ENCODE data around the gene HDAC4. TPM values are rescaled to one million over a fixed set of nuclear protein-coding genes. Genes with fewer than 3 reads are reported as not detected.

HDAC4 gene
- total RNA-seq, 1 experiment from 2014 or later, result 44.4 TPM

DNA sequence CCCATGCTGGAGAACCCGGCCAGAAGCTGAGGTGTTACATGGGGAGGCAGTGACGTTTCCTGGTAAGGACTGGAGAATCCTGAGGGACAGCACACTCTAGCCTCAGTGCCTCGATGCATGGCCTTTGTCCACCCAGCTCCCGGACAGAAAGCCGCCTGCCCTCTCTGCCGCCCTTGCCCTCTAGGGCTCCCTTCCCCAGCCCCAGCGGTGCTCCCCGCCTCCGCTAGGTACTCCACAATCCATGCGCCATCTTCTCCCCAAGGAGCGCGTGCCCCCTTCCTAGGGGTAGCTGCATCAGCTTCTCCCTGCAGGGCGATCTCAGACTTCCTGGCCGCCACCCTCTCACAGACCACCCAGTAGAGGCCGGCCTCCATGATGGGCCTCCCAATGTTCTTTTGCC is 301.3 kb downstream of the HDAC4 start:
- DNase-seq (ENCODE audit: low spot score) (no peak), ATAC-seq (no peak)
- CTCF ChIA-PET, result interaction anchor here (0.8 kb wide), 1 partner anchor 24 kb away, joined by 3 read pairs; no protein-coding TSS in a partner anchor
- Mint-ChIP-seq H3K9me3 (no peaks in the 10 kb centered on the region), H3K27ac (no peak overlapping the region), H3K27me3 (ENCODE audit: low read depth) (no peaks in the 10 kb centered on the region), H3K4me1 (no peaks in the 10 kb centered on the region), H3K4me3 (no peak overlapping the region), H3K36me3 (peaks cover 4% of the 10 kb centered on the region; the same call in 1 of the 2 replicates)
- TF ChIP-seq NFATC4 (CRISPR knock-in tag; IDR thresholded peaks at IDR 0.05), result no peak
- TF ChIP-seq KAT7 (CRISPR knock-in tag; IDR thresholded peaks at IDR 0.05; ENCODE audit: borderline replicate concordance), result no peak
- TF ChIP-seq, protein P1, sequence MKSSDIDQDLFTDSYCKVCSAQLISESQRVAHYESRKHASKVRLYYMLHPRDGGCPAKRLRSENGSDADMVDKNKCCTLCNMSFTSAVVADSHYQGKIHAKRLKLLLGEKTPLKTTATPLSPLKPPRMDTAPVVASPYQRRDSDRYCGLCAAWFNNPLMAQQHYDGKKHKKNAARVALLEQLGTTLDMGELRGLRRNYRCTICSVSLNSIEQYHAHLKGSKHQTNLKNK (CRISPR knock-in tag; IDR thresholded peaks at IDR 0.05), result no peak
- no peak for TF ChIP-seq FOXP1 (CRISPR knock-in tag; IDR thresholded peaks at IDR 0.05; ENCODE audit: borderline replicate concordance)
- TF ChIP-seq, protein P2, sequence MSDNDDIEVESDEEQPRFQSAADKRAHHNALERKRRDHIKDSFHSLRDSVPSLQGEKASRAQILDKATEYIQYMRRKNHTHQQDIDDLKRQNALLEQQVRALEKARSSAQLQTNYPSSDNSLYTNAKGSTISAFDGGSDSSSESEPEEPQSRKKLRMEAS (CRISPR knock-in tag; IDR thresholded peaks at IDR 0.05), result no peak
- TF ChIP-seq, protein P3, sequence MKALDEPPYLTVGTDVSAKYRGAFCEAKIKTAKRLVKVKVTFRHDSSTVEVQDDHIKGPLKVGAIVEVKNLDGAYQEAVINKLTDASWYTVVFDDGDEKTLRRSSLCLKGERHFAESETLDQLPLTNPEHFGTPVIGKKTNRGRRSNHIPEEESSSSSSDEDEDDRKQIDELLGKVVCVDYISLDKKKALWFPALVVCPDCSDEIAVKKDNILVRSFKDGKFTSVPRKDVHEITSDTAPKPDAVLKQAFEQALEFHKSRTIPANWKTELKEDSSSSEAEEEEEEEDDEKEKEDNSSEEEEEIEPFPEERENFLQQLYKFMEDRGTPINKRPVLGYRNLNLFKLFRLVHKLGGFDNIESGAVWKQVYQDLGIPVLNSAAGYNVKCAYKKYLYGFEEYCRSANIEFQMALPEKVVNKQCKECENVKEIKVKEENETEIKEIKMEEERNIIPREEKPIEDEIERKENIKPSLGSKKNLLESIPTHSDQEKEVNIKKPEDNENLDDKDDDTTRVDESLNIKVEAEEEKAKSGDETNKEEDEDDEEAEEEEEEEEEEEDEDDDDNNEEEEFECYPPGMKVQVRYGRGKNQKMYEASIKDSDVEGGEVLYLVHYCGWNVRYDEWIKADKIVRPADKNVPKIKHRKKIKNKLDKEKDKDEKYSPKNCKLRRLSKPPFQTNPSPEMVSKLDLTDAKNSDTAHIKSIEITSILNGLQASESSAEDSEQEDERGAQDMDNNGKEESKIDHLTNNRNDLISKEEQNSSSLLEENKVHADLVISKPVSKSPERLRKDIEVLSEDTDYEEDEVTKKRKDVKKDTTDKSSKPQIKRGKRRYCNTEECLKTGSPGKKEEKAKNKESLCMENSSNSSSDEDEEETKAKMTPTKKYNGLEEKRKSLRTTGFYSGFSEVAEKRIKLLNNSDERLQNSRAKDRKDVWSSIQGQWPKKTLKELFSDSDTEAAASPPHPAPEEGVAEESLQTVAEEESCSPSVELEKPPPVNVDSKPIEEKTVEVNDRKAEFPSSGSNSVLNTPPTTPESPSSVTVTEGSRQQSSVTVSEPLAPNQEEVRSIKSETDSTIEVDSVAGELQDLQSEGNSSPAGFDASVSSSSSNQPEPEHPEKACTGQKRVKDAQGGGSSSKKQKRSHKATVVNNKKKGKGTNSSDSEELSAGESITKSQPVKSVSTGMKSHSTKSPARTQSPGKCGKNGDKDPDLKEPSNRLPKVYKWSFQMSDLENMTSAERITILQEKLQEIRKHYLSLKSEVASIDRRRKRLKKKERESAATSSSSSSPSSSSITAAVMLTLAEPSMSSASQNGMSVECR (CRISPR knock-in tag; IDR thresholded peaks at IDR 0.05; ENCODE audit: borderline replicate concordance), result no peak
- TF ChIP-seq RORB (CRISPR knock-in tag; IDR thresholded peaks at IDR 0.05), result no peak
- no peak for TF ChIP-seq FOXJ3 (CRISPR knock-in tag; IDR thresholded peaks at IDR 0.05; ENCODE audit: borderline replicate concordance)
- no peak for TF ChIP-seq AFF4 (CRISPR knock-in tag; IDR thresholded peaks at IDR 0.05; ENCODE audit: borderline replicate concordance)
- no peak for TF ChIP-seq SOX15 (CRISPR knock-in tag; IDR thresholded peaks at IDR 0.05)
- no peak for TF ChIP-seq FOXK1 (CRISPR knock-in tag; IDR thresholded peaks at IDR 0.05)
- TF ChIP-seq, protein P4, sequence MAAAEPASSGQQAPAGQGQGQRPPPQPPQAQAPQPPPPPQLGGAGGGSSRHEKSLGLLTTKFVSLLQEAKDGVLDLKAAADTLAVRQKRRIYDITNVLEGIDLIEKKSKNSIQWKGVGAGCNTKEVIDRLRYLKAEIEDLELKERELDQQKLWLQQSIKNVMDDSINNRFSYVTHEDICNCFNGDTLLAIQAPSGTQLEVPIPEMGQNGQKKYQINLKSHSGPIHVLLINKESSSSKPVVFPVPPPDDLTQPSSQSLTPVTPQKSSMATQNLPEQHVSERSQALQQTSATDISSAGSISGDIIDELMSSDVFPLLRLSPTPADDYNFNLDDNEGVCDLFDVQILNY (CRISPR knock-in tag; IDR thresholded peaks at IDR 0.05), result no peak
- TF ChIP-seq, protein P5, sequence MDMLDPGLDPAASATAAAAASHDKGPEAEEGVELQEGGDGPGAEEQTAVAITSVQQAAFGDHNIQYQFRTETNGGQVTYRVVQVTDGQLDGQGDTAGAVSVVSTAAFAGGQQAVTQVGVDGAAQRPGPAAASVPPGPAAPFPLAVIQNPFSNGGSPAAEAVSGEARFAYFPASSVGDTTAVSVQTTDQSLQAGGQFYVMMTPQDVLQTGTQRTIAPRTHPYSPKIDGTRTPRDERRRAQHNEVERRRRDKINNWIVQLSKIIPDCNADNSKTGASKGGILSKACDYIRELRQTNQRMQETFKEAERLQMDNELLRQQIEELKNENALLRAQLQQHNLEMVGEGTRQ (CRISPR knock-in tag; IDR thresholded peaks at IDR 0.05), result no peak
- TF ChIP-seq ZBTB21 (CRISPR knock-in tag; IDR thresholded peaks at IDR 0.05; ENCODE audit: borderline replicate concordance), result no peak
- TF ChIP-seq ZNF263 (CRISPR knock-in tag; IDR thresholded peaks at IDR 0.05; ENCODE audit: low read depth), result no peak
- POLR2A ChIA-PET, result no interaction called here

All from WTC11 (cell line).